ENCODE measurements around the gene EPO.

The EPO gene

DNA sequence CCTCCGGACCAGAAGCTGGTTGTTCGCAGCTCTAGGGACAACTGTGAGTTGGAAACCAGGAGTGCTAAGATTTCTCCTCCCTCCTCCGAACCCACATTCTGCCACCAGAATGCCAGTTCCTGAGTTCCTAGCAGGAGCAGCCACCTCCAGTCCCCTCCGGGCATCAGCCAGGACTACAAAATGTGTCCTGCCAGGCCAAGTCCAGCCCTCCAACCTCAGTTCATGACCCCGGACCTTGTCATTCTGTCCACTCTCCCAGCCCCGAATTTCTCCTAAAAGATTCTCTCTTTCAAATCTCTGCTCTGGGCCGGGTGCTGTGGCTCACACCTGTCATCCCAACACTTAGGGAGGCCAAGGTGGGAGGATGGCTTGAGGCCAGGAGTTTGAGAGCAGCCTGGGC, 15.5 kb downstream of the EPO start:
- TF ChIP-seq, protein P1, sequence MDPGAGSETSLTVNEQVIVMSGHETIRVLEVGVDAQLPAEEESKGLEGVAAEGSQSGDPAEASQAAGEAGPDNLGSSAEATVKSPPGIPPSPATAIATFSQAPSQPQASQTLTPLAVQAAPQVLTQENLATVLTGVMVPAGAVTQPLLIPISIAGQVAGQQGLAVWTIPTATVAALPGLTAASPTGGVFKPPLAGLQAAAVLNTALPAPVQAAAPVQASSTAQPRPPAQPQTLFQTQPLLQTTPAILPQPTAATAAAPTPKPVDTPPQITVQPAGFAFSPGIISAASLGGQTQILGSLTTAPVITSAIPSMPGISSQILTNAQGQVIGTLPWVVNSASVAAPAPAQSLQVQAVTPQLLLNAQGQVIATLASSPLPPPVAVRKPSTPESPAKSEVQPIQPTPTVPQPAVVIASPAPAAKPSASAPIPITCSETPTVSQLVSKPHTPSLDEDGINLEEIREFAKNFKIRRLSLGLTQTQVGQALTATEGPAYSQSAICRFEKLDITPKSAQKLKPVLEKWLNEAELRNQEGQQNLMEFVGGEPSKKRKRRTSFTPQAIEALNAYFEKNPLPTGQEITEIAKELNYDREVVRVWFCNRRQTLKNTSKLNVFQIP (CRISPR knock-in tag; IDR thresholded peaks at IDR 0.05; ENCODE audit: borderline replicate concordance, low read depth): no peak
- no peak for TF ChIP-seq ZNF565 (CRISPR knock-in tag; conservative IDR thresholded peaks at IDR 0.05; ENCODE audit: low read depth)
- no peak for TF ChIP-seq GLIS3 (CRISPR knock-in tag; IDR thresholded peaks at IDR 0.05)
- TF ChIP-seq ZFP3 (CRISPR knock-in tag; IDR thresholded peaks at IDR 0.05): no peak
- TF ChIP-seq BACH2 (CRISPR knock-in tag; IDR thresholded peaks at IDR 0.05; ENCODE audit: borderline replicate concordance): no peak
- no peak for TF ChIP-seq SNAI2 (CRISPR knock-in tag; IDR thresholded peaks at IDR 0.05)
- no peak for TF ChIP-seq CSDC2 (CRISPR knock-in tag; IDR thresholded peaks at IDR 0.05)
- TF ChIP-seq ARNTL (CRISPR knock-in tag; IDR thresholded peaks at IDR 0.05; ENCODE audit: borderline replicate concordance, low read depth): no peak
- no peak for TF ChIP-seq ZNF8 (CRISPR knock-in tag; IDR thresholded peaks at IDR 0.05)
- TF ChIP-seq ZC3H10 (CRISPR knock-in tag; IDR thresholded peaks at IDR 0.05): no peak
- TF ChIP-seq, protein P2, sequence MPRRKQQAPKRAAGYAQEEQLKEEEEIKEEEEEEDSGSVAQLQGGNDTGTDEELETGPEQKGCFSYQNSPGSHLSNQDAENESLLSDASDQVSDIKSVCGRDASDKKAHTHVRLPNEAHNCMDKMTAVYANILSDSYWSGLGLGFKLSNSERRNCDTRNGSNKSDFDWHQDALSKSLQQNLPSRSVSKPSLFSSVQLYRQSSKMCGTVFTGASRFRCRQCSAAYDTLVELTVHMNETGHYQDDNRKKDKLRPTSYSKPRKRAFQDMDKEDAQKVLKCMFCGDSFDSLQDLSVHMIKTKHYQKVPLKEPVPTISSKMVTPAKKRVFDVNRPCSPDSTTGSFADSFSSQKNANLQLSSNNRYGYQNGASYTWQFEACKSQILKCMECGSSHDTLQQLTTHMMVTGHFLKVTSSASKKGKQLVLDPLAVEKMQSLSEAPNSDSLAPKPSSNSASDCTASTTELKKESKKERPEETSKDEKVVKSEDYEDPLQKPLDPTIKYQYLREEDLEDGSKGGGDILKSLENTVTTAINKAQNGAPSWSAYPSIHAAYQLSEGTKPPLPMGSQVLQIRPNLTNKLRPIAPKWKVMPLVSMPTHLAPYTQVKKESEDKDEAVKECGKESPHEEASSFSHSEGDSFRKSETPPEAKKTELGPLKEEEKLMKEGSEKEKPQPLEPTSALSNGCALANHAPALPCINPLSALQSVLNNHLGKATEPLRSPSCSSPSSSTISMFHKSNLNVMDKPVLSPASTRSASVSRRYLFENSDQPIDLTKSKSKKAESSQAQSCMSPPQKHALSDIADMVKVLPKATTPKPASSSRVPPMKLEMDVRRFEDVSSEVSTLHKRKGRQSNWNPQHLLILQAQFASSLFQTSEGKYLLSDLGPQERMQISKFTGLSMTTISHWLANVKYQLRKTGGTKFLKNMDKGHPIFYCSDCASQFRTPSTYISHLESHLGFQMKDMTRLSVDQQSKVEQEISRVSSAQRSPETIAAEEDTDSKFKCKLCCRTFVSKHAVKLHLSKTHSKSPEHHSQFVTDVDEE (CRISPR knock-in tag; IDR thresholded peaks at IDR 0.05): no peak
- no peak for TF ChIP-seq ZNF70 (CRISPR knock-in tag; IDR thresholded peaks at IDR 0.05)
- TF ChIP-seq ISL1 (CRISPR knock-in tag; IDR thresholded peaks at IDR 0.05): no peak
- TF ChIP-seq, protein P3, sequence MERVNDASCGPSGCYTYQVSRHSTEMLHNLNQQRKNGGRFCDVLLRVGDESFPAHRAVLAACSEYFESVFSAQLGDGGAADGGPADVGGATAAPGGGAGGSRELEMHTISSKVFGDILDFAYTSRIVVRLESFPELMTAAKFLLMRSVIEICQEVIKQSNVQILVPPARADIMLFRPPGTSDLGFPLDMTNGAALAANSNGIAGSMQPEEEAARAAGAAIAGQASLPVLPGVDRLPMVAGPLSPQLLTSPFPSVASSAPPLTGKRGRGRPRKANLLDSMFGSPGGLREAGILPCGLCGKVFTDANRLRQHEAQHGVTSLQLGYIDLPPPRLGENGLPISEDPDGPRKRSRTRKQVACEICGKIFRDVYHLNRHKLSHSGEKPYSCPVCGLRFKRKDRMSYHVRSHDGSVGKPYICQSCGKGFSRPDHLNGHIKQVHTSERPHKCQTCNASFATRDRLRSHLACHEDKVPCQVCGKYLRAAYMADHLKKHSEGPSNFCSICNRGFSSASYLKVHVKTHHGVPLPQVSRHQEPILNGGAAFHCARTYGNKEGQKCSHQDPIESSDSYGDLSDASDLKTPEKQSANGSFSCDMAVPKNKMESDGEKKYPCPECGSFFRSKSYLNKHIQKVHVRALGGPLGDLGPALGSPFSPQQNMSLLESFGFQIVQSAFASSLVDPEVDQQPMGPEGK (CRISPR knock-in tag; IDR thresholded peaks at IDR 0.05; ENCODE audit: borderline replicate concordance): no peak
- TF ChIP-seq, protein P4, sequence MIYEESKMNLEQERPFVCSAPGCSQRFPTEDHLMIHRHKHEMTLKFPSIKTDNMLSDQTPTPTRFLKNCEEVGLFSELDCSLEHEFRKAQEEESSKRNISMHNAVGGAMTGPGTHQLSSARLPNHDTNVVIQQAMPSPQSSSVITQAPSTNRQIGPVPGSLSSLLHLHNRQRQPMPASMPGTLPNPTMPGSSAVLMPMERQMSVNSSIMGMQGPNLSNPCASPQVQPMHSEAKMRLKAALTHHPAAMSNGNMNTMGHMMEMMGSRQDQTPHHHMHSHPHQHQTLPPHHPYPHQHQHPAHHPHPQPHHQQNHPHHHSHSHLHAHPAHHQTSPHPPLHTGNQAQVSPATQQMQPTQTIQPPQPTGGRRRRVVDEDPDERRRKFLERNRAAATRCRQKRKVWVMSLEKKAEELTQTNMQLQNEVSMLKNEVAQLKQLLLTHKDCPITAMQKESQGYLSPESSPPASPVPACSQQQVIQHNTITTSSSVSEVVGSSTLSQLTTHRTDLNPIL (CRISPR knock-in tag; IDR thresholded peaks at IDR 0.05; ENCODE audit: low read depth): no peak
- no peak for TF ChIP-seq ZFP30 (CRISPR knock-in tag; IDR thresholded peaks at IDR 0.05)
- no peak for ATAC-seq

DNA sequence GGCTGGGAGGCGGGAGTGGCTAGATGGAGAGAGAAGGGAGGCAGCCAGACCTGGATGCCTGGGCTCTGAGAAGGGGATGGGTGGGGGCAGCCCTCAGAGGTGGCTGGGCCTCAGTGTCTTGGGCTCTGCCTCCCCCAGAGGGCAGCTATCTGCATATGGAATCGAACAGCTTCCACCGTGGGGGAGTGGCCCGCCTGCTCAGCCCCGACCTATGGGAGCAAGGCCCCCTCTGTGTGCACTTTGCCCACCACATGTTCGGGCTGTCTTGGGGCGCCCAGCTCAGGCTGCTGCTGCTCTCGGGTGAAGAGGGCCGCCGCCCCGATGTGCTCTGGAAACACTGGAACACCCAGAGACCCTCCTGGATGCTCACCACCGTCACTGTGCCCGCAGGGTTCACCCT, 16.4 kb downstream of the EPO start:
- ATAC-seq: no peak
- no peak for TF ChIP-seq TOX (CRISPR knock-in tag; IDR thresholded peaks at IDR 0.05; ENCODE audit: borderline replicate concordance)
- TF ChIP-seq ZFP30 (CRISPR knock-in tag; IDR thresholded peaks at IDR 0.05): no peak
- no peak for TF ChIP-seq ESRRG (CRISPR knock-in tag; IDR thresholded peaks at IDR 0.05)
- TF ChIP-seq, protein P3 (CRISPR knock-in tag; IDR thresholded peaks at IDR 0.05; ENCODE audit: borderline replicate concordance): no peak
- no peak for TF ChIP-seq SNAI2 (CRISPR knock-in tag; IDR thresholded peaks at IDR 0.05)
- no peak for TF ChIP-seq ZFP3 (CRISPR knock-in tag; IDR thresholded peaks at IDR 0.05)
- TF ChIP-seq BACH2 (CRISPR knock-in tag; IDR thresholded peaks at IDR 0.05; ENCODE audit: borderline replicate concordance): no peak
- no peak for TF ChIP-seq ARNTL (CRISPR knock-in tag; IDR thresholded peaks at IDR 0.05; ENCODE audit: borderline replicate concordance, low read depth)
- TF ChIP-seq ZNF8 (CRISPR knock-in tag; IDR thresholded peaks at IDR 0.05): no peak
- no peak for TF ChIP-seq ZNF565 (CRISPR knock-in tag; conservative IDR thresholded peaks at IDR 0.05; ENCODE audit: low read depth)
- TF ChIP-seq CSDC2 (CRISPR knock-in tag; IDR thresholded peaks at IDR 0.05): no peak
- no peak for TF ChIP-seq ZNF70 (CRISPR knock-in tag; IDR thresholded peaks at IDR 0.05)
- TF ChIP-seq, protein P1 (CRISPR knock-in tag; IDR thresholded peaks at IDR 0.05; ENCODE audit: borderline replicate concordance, low read depth): no peak

Data from SK-N-SH treated with all-trans-retinoic acid at 6 μM for 48 hours (cell line).